Measurements from ENCODE around the gene ADAM8.

ADAM8 gene

DNA sequence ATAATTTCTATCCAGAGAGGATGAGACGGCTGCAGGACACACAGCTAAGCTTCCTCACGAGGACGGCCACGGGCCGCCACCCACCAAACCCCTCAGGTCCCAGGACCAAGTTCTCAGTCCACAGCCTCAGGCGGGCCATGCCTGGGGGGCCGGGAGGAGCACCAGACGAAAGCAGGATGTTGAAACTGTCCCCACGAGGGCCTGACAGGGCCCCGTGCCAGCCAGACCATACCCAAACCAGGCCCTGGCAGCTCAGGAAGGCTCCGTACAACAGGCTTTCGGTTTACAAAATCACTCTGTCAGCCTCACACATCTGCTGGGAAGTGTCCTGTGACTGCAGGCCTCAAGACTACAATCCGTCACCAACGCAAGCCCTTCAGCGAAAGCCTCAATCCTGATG lies 17.5 kb upstream of the ADAM8 start:
- no peak for DNase-seq (ENCODE audit: low spot score)
- ChIA-PET POLR2A (ENCODE audit: low non-redundant PET) (interaction anchor here (1.3 kb wide), 1 partner anchor 35 kb away, joined by 5 read pairs; no protein-coding TSS in a partner anchor), CTCF (interaction anchor here (0.8 to 1.4 kb wide), 2 partner anchors 14 to 35 kb away, joined by 4 read pairs; no protein-coding TSS in a partner anchor)
- TF ChIP-seq, protein P1, sequence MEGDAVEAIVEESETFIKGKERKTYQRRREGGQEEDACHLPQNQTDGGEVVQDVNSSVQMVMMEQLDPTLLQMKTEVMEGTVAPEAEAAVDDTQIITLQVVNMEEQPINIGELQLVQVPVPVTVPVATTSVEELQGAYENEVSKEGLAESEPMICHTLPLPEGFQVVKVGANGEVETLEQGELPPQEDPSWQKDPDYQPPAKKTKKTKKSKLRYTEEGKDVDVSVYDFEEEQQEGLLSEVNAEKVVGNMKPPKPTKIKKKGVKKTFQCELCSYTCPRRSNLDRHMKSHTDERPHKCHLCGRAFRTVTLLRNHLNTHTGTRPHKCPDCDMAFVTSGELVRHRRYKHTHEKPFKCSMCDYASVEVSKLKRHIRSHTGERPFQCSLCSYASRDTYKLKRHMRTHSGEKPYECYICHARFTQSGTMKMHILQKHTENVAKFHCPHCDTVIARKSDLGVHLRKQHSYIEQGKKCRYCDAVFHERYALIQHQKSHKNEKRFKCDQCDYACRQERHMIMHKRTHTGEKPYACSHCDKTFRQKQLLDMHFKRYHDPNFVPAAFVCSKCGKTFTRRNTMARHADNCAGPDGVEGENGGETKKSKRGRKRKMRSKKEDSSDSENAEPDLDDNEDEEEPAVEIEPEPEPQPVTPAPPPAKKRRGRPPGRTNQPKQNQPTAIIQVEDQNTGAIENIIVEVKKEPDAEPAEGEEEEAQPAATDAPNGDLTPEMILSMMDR (conservative IDR thresholded peaks at IDR 0.05; ENCODE audit: low read depth): no peak
- H3K27ac ChIP-seq: peak overlapping the region; percentile 77

- H3K27ac ChIP-seq: peak overlapping the region; percentile 77
- TF ChIP-seq, protein P1 (conservative IDR thresholded peaks at IDR 0.05; ENCODE audit: low read depth): no peak
- DNase-seq (ENCODE audit: low spot score): no peak
- POLR2A ChIA-PET (ENCODE audit: low non-redundant PET): interaction anchor here (1.3 kb wide), 1 partner anchor 35 kb away, joined by 5 read pairs; no protein-coding TSS in a partner anchor
- CTCF ChIA-PET: interaction anchor here (0.8 to 1.4 kb wide), 2 partner anchors 14 to 36 kb away, joined by 4 read pairs; no protein-coding TSS in a partner anchor
Observed at GRCh38 chr10:133293810-133294119, 17.1 kb upstream of the ADAM8 start.

DNA sequence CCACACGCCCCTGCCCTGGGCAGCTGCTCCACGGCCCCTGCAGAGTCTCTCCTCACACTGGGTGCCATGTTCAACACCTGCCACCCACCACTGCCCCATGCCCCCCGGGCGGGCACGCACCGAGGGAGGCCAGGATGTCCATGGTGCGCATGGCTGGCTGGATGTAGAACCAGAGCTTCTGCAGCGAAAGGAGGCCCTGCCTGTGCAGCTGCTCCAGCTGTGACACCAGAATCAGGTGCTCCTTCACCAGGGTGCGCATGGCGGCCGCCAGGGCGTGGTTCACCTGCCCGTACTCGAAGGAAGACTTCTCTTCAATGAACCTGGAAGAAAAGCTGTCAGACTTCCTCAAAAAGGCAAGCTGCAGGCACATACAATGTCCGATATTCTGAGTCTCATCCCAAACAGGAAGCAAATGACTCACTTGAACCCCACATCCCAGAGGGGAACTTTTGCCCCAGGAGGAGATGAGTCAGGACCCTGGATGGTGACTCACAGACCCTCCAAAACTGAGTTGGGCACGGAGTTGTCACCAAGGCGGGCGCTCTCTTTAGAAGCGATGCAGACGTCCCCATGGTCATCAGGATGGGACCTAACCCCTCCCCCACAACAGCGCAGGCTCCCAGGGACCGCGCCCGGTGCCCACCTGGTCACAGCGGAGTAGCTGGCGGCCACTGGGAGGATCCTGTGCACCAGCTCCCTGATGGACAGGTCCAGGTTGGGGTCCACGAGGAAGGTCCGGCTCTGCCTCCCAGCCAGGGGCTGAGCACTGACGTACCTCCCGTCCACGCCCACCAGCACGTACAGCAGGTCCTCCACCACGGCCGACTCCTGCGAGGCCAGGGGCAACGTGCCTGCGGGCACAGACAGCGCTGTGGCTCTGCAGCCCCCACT lies 16.5 kb upstream of the ADAM8 start:
- H3K27ac ChIP-seq: peak overlapping the region; percentile 77
- TF ChIP-seq, protein P1 (conservative IDR thresholded peaks at IDR 0.05; ENCODE audit: low read depth): no peak
- CTCF ChIA-PET: interaction anchor here (0.9 to 1.4 kb wide), 3 partner anchors 11 to 36 kb away, joined by 4 to 6 read pairs (median 4); no protein-coding TSS in a partner anchor

GRCh38 chr10:133289761-133290160 lies 13.1 kb upstream of the ADAM8 start:
- no peak for DNase-seq (ENCODE audit: low spot score)
- CTCF ChIA-PET: no interaction called here
- POLR2A ChIA-PET (ENCODE audit: low non-redundant PET): no interaction called here
- no peak overlapping the region for H3K27ac ChIP-seq
- TF ChIP-seq, protein P1 (conservative IDR thresholded peaks at IDR 0.05; ENCODE audit: low read depth): no peak

More for the DNA sequence above, 16.5 kb upstream of the ADAM8 start:
- POLR2A ChIA-PET (ENCODE audit: low non-redundant PET): interaction anchor here (1.3 kb wide), 1 partner anchor 34 kb away, joined by 5 read pairs; no protein-coding TSS in a partner anchor
- peak; percentile 95 for DNase-seq (ENCODE audit: low spot score)

GRCh38 chr10:133287832-133288500 lies 11.3 kb upstream of the ADAM8 start:
- ChIA-PET POLR2A (ENCODE audit: low non-redundant PET) (no interaction called here), CTCF (interaction anchor here (0.6 kb wide), 1 partner anchor 17 kb away, joined by 3 read pairs; no protein-coding TSS in a partner anchor)
- no peak for DNase-seq (ENCODE audit: low spot score)
- TF ChIP-seq, protein P1 (conservative IDR thresholded peaks at IDR 0.05; ENCODE audit: low read depth): no peak
- H3K27ac ChIP-seq: no peak overlapping the region

DNA sequence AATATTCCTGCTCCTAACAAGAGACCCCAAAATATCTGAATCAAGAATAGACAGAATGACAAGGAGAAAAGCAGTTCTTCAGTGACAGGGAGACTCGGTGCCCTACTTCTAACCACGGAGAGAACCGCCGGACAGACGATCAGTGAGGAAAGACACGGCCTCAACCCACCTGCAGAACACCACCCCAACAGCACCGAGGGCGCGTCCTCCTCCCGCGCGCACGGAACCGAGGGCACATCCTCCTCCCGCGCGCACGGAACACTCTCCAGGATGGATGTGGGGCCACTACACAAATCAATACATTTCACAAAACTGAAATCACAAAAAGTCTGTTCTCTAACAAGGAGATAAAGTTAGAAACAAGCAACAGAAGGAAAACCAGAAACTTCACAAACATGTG lies 9.7 kb upstream of the ADAM8 start:
- CTCF ChIA-PET: interaction anchor here (0.9 kb wide), 1 partner anchor 43 kb away, joined by 3 read pairs; no protein-coding TSS in a partner anchor
- H3K27ac ChIP-seq: no peak overlapping the region
- POLR2A ChIA-PET (ENCODE audit: low non-redundant PET): no interaction called here

More for the DNA sequence above, 9.7 kb upstream of the ADAM8 start:
- no peak for DNase-seq (ENCODE audit: low spot score)
- TF ChIP-seq, protein P1 (conservative IDR thresholded peaks at IDR 0.05; ENCODE audit: low read depth): no peak
